NB4 (cell line): Measurements from ENCODE around the gene BHLHE23.

ENCODE experiments used
- POLR2A ChIP-seq: IDR thresholded peaks from 2 replicates; pipeline ENCODE4 v1.6.1; 2011; ENCODE audit warnings: mild to moderate bottlenecking; ENCODE audit not compliant: insufficient read length; ENCODE audit errors: extremely low read depth
- TF ChIP-seq, protein P1 (sequence below): IDR thresholded peaks from one replicate; pipeline ENCODE4 v1.5.1; 2012; ENCODE audit warnings: low read depth, low read length

DNA sequence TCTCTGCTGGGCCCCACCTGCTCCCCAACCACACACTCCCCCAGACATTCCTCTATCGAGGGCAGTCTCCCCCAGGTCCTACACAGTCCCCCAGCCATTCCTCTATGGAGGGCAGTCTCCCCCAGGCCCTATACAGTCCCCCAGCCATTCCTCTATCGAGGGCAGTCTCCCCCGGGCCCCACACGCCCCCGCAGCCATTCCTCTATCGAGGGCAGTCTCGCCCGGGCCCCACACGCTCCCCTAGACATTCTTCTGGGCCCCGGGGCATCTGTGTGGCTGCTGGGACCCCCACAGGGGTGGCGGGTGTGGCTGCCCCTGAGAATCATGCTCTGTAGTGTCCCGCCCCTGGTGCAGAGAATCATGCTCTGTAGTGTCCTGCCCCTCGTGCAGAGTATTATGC is 43.6 kb upstream of the BHLHE23 start:
- TF ChIP-seq, protein P1, sequence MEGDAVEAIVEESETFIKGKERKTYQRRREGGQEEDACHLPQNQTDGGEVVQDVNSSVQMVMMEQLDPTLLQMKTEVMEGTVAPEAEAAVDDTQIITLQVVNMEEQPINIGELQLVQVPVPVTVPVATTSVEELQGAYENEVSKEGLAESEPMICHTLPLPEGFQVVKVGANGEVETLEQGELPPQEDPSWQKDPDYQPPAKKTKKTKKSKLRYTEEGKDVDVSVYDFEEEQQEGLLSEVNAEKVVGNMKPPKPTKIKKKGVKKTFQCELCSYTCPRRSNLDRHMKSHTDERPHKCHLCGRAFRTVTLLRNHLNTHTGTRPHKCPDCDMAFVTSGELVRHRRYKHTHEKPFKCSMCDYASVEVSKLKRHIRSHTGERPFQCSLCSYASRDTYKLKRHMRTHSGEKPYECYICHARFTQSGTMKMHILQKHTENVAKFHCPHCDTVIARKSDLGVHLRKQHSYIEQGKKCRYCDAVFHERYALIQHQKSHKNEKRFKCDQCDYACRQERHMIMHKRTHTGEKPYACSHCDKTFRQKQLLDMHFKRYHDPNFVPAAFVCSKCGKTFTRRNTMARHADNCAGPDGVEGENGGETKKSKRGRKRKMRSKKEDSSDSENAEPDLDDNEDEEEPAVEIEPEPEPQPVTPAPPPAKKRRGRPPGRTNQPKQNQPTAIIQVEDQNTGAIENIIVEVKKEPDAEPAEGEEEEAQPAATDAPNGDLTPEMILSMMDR = no peak
- no peak for TF ChIP-seq POLR2A
